GM19324 (cell line): ENCODE measurements around the gene METTL1.

Experiments used
- ATAC-seq: cut with Tn5 transposase; IDR thresholded peaks from one replicate; pipeline ENCODE4 v1.9.1; 2021; ENCODE audit warnings: mild to moderate bottlenecking, moderate library complexity; ENCODE audit not compliant: unreplicated experiment, low FRiP score

The METTL1 gene

GRCh38 chr12:57739914-57740538 is 31.9 kb downstream of the METTL1 start:
- ATAC-seq: no peak

DNA sequence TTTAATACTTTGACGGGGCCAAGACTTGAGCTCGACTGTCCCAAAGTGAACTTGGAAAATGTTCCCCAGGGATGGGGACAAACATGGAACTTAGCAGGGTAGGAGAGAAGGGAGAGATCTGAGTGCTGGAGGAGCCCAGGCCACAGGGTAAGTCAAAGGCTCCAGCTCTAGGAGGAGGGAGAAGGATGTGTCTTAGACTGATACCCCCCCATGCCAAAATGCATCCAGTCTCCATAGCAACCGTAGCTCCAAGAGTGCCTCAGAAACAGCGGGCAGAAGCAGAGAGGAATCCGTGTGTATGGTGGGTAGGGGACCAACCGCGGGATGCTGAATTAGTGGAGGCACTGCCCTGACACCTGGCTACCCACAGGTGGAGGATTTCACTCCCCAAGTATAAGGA is 32.5 kb downstream of the METTL1 start:
- ATAC-seq: no peak

DNA sequence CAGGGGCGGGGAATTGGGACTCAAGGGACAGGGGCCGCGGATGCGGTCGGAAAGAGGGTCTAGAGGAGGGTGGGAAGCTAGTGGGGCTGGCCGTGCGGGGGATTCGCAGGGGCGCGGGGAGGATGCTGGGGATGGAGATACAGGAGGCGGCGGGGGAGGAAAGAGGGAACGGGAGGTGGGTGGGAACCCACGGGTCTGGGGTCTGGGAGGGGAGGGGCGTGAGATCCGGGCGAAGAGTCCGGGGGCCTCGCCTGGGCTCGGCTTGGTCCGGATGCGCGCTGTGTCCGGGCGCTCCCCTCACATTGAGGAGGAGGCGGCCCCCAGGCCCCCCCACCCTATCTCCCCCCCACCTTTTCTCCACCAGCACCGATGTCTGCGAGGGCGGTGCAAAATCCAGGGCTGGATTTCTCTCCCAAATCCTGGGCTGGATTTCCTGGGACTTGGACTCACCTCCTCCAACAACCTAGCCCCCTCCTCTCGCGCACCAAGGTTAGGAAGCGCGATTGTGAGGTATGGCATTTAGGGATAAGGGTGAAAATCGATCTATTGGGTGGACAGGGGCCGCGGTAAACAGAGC is 33.2 kb downstream of the METTL1 start, which contains the start of gene AGAP2:
Gene AGAP2 (minus strand): TSS at position 82 of the 577 bp plus-strand sequence. CDS start 496 bp downstream, outside the sequence.
- no peak for ATAC-seq

GRCh38 chr12:57737467-57738460 is 34.1 kb downstream of the METTL1 start:
- no peak for ATAC-seq

- no peak for ATAC-seq
Measured at GRCh38 chr12:57736741-57737466, 35.0 kb downstream of the METTL1 start.

- ATAC-seq: no peak
Measured at GRCh38 chr12:57735952-57736740, 35.8 kb downstream of the METTL1 start.

- no peak for ATAC-seq
Measured at GRCh38 chr12:57735198-57735855, 36.6 kb downstream of the METTL1 start.

- no peak for ATAC-seq
Measured at GRCh38 chr12:57734591-57734990, 37.3 kb downstream of the METTL1 start.

GRCh38 chr12:57733928-57734327 is 38.0 kb downstream of the METTL1 start:
- no peak for ATAC-seq

GRCh38 chr12:57732726-57733593 is 38.9 kb downstream of the METTL1 start:
- no peak for ATAC-seq

DNA sequence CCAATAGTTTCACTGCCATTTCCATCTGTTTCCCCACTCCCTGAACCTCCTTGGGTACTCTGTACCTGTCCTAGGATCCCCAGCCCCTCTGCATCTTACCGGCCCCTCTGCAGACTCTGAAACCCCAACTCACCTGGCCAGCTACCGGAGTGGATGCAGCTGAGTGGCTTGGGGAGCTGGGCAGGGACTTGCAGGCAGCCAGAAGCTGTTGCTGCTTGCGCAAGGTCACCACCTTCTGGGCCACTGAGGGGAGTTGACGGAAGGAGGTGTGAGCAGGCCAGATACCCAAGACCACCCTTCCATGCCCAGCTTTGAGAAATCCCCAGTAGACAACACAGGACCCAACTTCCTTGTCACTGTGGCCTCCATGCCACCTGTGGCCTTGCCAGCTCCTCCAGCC is 39.6 kb downstream of the METTL1 start:
- no peak for ATAC-seq

DNA sequence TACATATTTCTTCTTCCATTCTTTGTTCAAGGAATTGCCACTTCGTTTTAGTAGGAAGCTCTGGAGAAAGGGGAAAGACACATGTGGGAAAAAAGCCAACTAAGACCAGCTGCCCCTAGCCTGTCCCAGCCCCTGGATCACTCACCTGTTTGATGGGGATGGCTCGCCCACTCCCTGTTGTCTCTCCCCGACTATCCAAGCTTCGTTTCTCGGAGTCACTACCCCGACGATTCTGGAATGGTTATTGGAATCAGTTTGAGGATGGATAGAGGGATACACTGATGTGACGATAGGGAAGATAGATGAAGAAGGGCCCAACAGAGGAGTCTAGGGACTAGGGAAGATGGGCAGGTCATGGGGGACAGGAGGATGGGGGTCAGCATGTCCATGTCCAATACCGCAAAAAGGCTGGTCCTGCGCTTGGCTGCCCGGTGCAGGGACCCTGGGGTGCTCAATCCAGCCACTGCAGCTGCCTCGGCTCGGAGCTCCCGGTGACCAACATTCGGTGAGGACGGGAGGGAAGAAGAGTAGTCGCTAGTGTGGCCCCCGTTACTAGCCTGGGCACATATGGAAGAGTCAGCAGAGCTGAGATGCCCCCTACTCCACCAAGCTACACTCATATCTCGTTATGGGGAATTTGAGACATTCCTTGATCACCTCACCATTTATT is 40.4 kb downstream of the METTL1 start:
- ATAC-seq: no peak

GRCh38 chr12:57730336-57731067 is 41.4 kb downstream of the METTL1 start:
- no peak for ATAC-seq

DNA sequence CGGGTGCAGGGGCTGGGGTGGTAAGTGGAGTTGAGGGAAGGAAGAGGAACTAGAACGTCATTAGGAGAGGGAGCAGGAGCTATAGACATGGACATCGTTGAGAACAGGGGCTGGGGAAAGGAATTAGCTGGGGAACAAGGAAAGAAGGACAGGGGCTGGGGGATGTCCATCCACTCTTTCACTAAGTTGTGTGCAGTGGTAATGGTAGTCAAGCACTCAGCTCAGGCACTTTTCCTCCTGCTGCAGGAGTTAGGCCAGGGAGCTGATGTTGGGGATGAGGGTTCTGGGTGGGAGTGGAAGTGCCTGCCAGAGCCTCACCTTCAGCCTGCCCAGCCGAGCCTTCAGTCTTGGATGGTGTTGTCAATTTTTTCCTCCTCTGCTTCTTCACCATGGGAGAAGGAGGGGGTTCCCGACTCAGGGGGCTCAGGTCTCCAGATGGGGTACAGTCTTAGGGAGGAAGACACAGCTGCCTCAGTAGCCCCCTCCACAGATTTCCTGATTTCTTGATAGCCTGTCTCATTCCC is 42.5 kb downstream of the METTL1 start:
- no peak for ATAC-seq

GRCh38 chr12:57727758-57728395 is 44.0 kb downstream of the METTL1 start:
- no peak for ATAC-seq
